ENCODE data around the gene ADTRP. TPM values are rescaled to one million over a fixed set of nuclear protein-coding genes. Genes with fewer than 3 reads are reported as not detected.
"Not testable (repeated sequence)": the region's sequence is repeated elsewhere in the genome, so short reads cannot be mapped to it uniquely, and the experiment has no call there.

ADTRP gene
- total RNA-seq, 2 experiments from 2014 or later, result 3.5 to 4.2 TPM

DNA sequence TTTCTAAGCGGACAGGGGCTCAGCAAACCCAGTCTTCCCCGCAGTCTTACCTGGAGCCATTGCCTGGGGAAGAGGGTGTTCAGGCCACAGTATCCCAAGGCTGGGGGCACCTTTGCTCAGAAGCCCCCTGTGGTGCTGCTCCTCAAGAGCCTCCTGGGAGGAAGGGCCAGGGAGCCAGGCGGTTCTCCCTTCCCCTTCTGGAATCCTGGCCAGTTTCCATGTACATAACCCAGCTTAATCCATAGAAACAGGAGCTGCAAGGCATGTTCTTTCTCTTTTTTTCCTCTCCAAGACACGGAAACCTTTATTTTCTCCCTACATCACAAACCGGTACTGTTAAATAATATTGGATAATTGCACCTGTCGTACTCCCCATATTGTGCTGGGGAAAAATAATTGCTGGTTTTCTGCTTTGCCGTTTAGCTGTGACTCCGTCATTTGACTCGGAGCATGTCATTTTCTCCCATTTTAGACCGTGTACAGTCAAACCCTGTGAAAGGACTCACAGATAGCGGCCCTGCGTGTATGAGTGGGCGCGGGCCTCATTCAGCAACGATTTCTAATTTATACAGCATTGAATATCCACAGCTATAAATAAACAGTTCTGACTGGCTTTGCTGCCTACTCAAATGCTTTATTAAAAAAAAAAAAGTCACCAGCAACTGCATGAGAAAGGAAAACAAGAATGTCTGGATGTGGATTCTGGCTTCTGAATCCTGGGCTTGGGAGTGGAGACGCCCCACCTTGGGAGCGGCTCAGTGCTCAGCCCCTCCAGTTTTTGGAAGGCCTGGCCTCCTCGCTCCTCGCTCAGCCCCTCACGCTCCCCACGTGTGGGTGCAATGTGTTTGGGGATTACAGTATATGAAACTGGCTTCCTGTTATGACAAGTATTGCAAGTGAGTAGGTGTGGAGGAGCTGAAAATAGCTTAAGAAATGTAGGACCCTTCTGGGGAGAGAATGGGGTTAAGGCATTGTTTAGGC lies 67.3 kb downstream of the ADTRP start:
- ChIA-PET POLR2A (interaction anchor here (0.6 to 3.8 kb wide), 5 partner anchors 21 to 342 kb away, joined by 3 to 25 read pairs (median 5); no protein-coding TSS in a partner anchor), CTCF (interaction anchor here (0.7 to 2.0 kb wide), 8 partner anchors 10 to 303 kb away, joined by 3 to 12 read pairs (median 3); no protein-coding TSS in a partner anchor)

DNA sequence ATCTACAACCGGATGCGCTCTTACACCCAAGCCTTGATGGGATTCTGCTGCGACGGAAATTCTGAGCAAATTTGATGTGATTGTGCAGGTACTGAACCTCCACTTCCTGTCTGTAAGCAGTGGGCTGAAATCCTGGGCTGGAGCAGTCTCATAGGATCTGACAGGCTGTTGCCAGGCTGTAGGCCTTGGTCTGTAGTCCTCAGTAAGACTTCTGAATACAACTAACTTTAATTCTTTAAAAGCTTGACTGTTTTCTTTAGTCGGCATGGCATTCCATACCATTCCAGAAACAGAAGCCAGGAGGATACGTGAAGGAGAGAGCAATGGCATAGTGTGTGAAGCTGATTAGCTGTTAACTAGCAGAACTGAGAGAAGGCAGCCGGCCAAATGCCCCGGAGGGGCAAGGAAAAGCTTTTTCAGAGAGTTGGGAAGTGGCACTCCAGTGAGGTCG lies 68.3 kb downstream of the ADTRP start:
- ChIA-PET CTCF (interaction anchor here (1.0 to 1.1 kb wide), 3 partner anchors 9 to 300 kb away, joined by 3 to 6 read pairs (median 3); no protein-coding TSS in a partner anchor), POLR2A (interaction anchor here (0.9 to 3.8 kb wide), 2 partner anchors 22 to 301 kb away, joined by 5 to 25 read pairs; no protein-coding TSS in a partner anchor)

DNA sequence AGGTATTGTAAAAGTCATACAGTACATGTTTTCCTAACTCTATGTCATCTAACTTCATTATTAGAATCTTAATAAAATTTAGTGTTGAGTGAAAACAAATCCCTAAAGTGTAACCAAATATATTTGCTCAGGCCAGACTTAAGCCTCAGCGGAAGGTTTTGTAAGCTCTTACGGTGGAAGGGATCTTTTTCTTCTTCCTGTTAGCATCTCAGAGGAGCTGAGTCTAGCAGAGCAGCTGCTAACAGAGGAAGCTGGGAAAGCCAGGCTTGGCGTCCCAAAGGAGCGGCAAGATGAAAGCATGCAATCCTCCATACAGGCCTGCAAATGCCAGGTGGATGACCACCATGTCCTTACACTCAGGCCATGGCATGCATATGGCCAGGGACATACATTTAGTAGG lies 72.4 kb downstream of the ADTRP start:
- CTCF ChIA-PET, result no interaction called here
- POLR2A ChIA-PET, result interaction anchor here (0.6 kb wide), 1 partner anchor 307 kb away, joined by 3 read pairs; no protein-coding TSS in a partner anchor

DNA sequence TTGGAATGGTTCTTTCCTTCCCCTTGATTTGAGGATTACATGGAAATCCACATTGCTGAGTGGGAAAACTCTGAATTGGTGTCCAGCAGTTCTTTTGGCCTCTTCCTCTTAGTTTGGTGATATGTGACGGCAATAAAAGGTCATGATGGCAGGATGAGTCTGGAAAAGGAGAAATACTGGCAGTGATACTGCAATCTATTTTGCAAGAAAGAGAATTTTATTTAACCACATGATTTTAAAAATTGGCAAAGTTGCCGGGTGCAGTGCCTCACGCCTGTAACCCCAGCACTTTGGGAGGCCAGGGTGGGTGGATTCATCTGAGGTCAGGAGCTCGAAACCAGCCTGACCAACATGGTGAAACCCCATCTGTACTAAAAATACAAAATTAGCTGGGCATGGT lies 73.1 kb downstream of the ADTRP start:
- ChIA-PET POLR2A (no interaction called here), CTCF (no interaction called here)

DNA sequence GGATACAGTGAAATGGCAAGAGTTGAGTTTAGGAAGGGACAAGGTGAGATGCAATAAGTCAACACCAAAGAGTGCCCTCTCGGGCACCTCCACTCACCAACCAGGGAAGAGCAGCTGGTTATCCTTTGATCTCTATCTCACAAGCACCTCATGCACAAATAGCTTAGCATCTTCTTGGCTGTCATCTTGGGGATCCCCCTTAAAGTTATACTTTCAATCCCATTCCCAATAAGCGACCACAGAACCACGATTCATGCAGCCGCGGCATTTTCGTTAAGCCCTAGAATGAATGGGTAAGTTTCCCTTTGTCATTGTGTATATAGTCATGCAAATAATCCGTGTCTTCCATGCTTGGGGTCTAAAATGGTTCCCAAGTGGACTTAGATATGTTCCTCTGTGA lies 73.5 kb downstream of the ADTRP start:
- ChIA-PET CTCF (interaction anchor here (0.9 kb wide), 1 partner anchor 27 kb away, joined by 3 read pairs; no protein-coding TSS in a partner anchor), POLR2A (no interaction called here)

DNA sequence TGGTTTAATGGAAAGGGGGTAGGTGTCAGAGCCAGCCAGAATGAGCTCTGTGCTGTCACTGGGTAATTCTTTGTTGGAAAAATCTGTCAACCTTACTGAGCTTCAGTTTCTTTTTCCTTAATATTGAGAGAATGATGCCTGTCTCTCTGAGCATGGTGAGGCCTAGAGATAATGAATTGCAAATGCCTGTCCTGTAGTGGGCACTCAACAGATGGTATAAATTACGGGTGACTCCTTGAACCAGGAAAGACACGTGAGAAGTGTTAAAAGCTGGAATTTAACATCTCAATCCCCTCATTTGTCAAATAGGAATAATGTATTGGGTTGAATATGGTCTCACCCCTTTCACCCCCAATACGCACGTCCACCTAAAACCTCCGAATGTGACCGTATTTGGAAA lies 74.9 kb downstream of the ADTRP start:
- CTCF ChIA-PET, result interaction anchor here (0.6 kb wide), 1 partner anchor 12 kb away, joined by 3 read pairs; no protein-coding TSS in a partner anchor
- POLR2A ChIA-PET, result no interaction called here

DNA sequence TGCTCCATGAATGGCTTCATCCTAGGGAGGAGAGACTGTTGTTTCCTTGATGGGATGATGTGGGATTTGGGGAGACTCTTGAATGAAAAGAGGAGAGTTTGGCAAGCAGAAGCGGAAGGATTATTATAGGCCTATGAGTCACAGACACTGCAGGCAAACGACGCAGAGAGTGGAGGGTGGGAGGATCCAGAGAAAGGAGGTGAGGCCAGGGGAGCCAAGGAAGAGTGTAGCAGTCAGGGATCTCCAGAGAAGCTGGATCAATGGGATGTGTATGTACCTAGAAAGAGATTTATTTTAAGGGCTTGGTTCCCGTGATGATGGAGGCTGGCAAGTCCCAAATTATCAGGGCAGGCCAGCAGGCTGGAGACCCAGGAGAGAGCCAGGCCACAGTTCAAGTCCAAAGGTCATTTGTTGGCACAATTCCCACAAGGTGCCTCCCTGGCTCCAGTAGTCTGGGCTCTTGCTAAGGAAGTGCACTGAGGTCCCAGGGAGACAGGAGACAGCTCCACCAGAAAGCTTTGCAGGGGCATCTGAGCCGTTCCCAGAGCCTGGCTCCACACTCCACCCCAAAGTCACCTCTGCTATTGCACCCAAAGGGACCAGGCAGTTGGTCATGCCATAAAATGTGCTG lies 76.0 kb downstream of the ADTRP start:
- ChIA-PET CTCF (no interaction called here), POLR2A (no interaction called here)

DNA sequence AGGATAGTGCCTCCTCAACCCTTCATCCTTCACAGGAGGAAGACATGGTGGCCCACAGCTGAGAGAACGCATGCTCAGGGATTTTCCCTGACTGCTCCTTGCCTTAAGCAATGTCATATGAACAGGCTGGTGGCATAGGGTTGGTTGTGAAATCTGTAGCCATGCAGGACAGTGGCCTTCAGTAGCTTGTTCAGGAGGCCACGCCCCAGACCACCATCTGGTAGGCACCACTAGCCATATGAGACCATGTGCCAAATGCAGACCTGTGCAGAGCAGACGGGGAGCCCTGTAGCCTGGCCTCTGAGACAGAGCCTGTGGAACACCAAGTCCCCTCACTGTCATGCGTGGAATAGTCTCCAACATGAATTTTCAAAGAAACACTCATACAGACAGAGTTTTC lies 76.5 kb downstream of the ADTRP start:
- POLR2A ChIA-PET, result no interaction called here

DNA sequence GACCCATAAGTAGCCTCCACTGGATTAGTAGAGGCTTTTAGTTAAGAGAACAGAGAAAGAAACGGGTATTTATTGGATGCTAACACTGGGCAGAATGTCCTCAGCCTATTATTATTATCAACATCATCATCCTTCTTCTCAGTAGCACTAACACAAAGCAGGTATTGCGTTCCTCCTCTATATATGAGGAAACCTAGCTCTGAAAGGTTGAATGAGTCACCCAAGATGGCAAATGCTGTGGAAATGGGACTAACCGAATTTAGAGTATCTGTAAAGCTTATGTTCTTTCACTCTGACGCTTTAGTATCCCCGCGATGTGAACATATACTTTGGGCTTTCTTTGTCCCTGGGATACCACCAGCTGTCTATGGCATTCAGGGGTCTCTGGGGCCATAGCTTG lies 77.0 kb downstream of the ADTRP start:
- CTCF ChIA-PET, result interaction anchor here (1.4 kb wide), 2 partner anchors 9 to 31 kb away, joined by 3 to 6 read pairs; no protein-coding TSS in a partner anchor

More for the DNA sequence above, 76.5 kb downstream of the ADTRP start:
- CTCF ChIA-PET, result interaction anchor here (1.4 kb wide), 2 partner anchors 9 to 31 kb away, joined by 3 to 6 read pairs; no protein-coding TSS in a partner anchor

DNA sequence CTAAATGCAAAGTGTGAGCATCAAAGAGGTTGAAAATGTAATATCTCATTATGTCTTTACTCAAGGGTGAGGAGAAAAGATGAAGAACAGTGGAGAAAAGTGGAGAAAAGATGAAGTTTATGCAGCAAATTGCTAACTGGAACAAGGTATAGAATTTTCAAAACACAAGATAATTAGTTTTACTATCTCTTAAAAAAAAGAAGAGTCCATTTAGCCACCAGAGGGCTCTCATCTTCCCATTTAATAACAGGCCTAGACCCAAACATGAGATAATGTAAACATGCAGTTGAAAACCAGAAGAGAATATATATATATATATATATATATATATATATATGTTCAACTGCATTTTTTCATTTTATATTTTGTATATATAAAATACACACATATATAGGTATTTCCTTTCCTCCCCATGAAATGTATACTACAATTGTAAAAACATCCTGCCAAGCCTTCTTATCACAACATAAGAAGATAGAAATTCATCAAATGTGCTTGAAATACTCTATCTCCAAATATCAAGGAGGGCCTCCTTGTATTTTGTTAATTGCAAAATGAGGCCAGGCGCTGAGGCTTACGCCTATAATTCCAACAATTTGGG lies 78.4 kb downstream of the ADTRP start:
- ChIA-PET POLR2A (no interaction called here), CTCF (no interaction called here)

More for the DNA sequence above, 77.0 kb downstream of the ADTRP start:
- POLR2A ChIA-PET, result no interaction called here

DNA sequence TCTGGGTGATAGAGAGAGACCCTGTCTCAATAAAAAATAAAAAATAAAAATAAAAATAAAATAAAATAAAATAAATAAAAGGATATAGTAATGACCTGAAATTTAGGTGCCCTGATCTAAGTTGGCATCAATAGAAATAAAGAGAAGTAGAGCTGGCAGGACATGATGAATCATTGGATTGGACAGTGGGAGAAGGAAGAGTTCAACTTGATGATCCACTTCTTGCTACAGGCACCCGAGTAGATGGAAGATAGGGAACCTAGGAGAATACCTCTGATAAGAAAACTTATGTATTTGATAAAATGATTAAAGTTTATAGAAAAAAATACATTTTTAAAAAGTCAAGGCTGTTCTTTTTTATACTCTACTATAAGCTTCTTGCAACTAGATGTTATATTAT lies 79.0 kb downstream of the ADTRP start:
- ChIA-PET CTCF (no interaction called here), POLR2A (no interaction called here)

DNA sequence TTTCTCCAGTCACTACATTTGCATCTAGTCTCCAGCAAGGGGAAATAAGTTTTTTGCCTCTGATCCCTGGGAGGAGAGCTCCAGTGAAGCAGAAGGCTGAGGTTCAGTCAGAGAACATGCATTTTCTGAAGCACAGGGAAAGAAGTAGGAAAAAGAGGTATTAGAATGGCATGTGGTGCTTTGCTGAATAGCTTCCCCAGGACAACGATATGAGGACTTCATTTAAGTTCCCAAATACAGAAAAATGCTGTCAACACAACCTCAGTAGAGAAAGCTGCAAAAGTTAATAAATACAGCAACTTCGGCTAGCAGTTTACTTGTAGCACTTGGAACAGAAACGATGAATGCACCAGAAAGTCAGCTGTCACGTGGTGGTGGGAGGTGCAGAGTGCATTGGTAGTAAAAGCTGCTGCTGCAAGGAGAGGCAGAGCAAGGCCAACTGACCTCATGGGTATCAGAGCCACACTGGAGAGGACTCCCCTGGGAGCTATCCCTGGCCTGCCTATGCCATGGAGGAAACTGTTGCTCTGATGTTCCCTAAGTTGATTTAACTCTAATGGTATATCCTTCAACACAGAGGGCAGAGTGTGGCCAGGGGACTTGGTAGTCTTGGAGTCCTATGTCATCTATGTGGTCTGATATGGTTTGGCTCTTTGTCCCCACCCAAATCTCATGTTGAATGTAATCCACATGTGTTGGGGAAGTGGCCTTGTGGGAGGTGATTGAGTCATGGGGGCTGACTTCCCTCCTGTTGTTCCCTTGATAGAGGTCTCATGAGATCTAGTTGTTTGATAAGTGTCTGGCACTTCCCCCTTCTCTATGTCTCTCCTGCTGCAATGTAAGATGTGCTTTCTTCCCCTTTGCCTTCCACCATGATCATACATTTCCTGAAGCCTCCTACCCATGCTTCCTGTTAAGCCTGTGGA lies 85.9 kb downstream of the ADTRP start:
- ChIA-PET POLR2A (interaction anchor here (0.5 kb wide), 1 partner anchor 110 kb away, joined by 3 read pairs; no protein-coding TSS in a partner anchor), CTCF (no interaction called here)

DNA sequence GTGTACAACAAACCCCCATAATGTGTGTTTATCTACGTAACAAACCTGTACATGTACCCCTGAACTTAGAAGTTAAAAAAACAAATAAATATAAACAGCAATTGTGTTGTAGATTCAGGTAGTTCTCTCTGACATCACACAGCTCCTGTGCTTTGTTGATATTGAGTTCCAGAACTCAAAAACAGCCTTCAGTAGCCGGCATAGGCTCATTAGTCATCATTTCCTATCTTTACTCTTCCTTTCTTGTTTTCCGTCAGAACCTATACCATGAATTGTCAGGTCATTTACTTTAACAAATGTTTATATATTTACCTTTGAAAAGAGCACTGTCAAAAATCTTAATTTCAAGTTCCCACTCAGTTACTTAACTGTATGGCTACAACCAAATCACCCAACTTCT lies 88.8 kb downstream of the ADTRP start:
- ChIA-PET CTCF (interaction anchor here (1.0 kb wide), 1 partner anchor 546 kb away, joined by 3 read pairs; no protein-coding TSS in a partner anchor), POLR2A (no interaction called here)

DNA sequence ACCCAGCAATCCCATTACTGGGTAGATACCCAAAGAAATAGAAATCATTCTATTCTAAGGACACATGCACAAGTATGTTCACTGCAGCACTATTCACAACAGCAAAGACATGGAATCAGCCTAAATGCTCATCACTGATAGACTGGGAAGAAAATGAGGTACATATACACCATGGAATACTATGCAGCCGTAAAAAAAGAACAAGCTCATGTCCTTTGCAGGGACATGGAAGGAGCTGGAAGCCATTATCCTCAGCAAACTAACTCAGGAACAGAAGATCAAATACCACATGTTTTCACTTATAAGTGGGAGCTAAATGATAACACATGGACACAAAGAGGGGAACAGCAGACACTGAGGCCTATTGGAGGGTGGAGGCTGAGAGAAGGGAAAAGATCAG lies 89.2 kb downstream of the ADTRP start:
- CTCF ChIA-PET, result interaction anchor here (1.0 kb wide), 1 partner anchor 545 kb away, joined by 3 read pairs; no protein-coding TSS in a partner anchor
- POLR2A ChIA-PET, result not testable (repeated sequence)

DNA sequence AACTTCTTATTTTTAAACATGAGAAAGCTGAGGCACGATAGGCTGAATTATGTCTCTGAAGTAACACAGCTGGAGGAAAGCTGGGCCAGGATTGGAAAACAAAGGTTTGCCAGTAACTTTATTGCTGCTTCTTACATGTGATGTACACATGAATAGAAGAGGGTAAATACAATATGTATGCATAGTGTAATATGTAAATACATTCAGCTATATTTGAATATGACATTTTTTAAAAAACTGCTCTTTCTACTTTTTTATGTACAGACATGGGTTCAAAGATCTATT lies 90.2 kb downstream of the ADTRP start:
- POLR2A ChIA-PET, result no interaction called here
- CTCF ChIA-PET, result no interaction called here

DNA sequence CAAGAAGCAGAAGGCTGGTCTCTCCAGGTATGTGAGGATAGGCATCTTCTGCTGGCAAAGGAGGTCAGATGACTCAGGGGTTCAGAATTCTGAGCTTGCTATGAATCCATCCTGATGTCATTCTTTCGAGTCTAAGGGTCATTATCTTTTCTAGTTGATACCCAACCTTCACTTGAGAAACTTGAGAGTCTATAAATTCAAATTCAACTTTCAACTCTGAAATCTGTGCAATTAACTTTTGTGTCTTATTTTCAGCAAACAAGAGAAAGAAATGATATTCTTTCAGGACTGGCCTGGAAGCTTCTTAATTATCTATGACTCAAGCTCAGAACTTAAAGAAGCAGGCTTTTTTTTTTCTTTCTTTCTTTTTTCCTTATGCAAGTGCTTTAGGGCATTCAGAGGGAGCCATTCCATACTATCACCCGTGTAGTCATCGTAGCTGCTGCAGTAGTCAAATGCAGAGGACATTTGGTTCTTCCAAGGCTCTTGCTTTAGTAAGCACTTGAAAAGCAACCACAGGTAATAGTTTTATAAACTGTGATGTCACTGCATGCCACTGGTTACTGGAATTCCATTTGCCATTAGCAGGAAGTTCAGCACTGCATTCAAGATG lies 93.0 kb downstream of the ADTRP start:
- POLR2A ChIA-PET, result no interaction called here

DNA sequence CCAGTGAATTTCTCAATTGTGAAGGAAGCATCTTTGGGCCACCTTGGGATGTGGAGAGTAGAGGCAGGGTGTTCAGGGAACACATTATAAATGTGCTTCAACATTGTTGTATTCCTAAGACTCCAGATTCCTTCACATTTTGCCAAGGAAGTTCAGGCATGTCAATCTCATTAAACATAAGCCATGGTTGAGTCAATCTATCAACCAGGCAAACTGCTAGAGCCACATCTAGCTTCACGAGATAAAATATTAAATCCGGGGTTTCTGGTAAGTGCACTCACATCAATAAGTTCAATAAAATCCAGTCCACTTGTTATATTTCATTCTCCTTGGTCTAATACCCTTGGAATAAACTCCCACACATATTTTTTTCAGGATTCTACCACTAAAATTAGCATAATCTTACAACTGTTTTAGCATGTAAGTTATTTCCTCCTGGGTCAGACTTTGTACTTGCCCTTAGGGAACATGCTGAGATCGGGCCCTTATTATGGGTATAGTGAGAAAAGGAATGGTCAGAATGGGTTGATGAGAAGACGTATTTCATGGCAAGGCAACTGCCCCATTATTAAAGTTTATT lies 93.6 kb downstream of the ADTRP start:
- POLR2A ChIA-PET, result no interaction called here
- CTCF ChIA-PET, result no interaction called here

More for the DNA sequence above, 93.0 kb downstream of the ADTRP start:
- CTCF ChIA-PET, result no interaction called here

DNA sequence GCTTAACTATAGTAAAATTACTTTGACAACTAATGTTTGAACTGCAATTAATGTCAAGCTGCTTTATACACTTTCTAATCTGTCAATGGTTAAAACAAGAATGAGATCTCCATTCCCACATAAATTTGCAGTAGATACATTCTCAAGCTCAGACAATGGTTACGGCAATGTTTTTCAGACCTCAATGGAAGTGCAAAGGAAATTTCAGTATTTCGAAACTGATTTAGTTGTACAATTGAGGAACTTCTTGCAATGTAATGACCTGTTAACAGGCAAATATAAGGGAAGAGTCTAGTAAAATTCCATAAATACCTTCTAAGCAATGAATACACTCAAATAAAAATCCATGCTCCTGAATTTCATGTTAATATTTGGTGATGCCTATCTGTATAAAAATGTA lies 94.7 kb downstream of the ADTRP start:
- ChIA-PET CTCF (no interaction called here), POLR2A (no interaction called here)
